Umbilical cord (tissue), 2 donors: Measurements from ENCODE around the gene RFC1. TPM values are rescaled to one million over a fixed set of nuclear protein-coding genes. Genes with fewer than 3 reads are reported as not detected.
"Not testable (repeated sequence)": the region's sequence is repeated elsewhere in the genome, so short reads cannot be mapped to it uniquely, and the experiment has no call there.

ENCODE experiments used
- DNase-seq: peaks from one replicate; pipeline ENCODE4 v3.0.0-alpha.2; 2015; ENCODE audit warnings: low spot score
- total RNA-seq: library from RNA; depleted of rRNA; stranded (reverse); fragments of >200 nt; gene quantifications from one replicate; pipeline ENCODE4 v1.2.3, GENCODE V29; 2014; ENCODE audit warnings: low replicate concordance; ENCODE audit not compliant: insufficient read depth

Gene RFC1
- total RNA-seq, 1 donor from 2014 or later, result 45.5 TPM

DNA sequence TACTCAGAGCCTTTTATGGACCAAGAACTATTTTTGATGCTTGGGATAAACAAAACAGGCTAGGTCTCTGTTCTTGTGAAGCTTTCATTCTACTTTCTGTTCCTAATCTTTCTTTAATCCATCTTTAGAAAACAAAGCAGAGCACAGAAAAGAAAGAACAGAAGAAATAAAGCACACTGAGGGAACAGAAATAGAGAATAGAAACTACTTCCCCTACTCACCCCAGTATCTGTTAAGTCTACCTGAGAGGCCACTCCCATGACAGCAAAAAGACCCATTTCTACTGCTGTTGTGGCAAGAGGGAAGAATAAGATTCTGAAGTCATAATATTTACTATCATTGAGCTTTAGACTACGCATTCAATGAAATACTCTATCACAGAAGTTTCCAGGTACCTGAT, 9.2 kb downstream of the RFC1 start:
- DNase-seq, result no peak

DNA sequence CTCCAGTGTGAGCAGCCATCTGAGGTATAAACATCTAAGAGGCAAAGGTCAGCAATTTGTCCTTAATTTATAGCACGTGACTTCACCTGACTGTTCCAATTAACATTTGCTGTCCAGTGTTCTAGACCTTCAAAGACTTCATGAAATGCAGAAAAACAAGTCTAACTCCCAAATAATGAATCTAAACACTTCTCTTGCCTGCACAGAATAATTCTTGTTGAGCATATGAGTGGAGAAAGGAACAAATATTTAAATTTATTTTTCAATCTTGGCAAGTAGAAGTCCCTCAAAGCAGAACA, 12.0 kb downstream of the RFC1 start:
- DNase-seq, result peak; percentile 13

DNA sequence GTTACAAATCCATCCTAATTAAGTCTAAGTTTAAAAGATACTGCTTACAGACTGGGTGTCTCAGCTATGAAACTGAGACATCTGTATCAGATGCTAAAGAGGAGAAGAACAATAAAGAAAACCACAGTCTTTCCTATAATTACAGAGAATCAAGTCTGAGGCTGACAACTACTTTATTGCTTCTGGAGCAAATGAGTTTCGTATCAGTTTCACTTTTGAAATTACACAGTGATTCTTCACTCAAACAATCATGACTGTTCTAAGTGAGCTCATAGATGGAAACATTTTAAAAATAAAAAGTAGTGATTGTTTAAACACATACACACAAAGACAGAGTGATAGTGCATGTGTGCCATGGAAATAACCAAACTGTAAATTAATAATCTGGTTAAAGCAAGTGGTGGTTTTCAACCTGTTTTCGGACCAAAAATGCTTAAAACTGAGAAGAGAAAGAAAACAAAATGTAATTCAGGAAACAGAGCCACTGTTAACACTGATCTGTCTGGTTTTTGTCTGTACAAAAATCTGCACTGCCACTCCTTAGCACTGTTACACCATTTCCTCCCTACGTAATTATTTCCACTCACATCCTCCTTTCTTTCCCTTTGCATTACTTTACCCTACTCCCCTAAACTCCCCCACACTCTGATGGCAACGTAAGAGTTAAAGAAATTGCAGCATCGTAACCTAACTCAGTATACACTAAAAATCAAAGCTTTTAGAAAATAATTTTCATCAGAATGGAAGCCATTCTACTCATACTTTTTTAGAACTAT, 12.5 kb downstream of the RFC1 start:
- peak; percentile 43 for DNase-seq

DNA sequence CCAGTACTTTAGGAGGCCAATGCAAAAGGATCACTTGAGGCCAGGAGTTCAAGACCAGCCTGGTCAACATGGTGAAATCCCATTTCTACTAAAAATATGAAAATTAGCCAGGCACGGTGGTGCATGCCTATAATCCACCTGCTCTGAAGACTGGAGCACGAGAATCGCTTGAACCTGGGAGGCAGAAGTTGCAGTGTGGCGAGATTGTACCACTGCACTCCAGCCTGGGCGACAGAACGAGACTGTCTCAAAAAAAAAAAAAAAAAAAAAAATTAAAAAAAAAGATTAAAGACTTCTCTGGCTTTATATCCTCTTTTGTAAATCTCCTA, 13.0 kb downstream of the RFC1 start:
- not testable (repeated sequence) for DNase-seq

DNA sequence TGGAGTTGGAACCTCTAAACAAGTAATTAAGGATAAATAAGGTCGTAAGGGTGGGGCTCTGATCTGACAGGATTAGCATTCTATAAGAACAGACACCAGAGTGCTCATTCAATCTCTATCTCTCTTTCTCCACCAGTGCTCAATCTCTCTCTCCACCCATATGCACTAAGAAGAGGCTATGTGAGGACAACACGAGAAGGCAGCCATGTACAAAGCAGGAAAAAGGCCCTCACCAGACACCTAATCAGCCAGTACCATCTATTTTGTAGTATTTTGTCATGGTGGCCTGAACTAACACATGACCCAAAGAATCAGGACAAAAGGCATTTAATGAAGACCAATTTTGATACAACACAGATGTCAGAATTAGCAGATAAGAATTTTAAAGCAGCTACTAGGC, 16.8 kb downstream of the RFC1 start:
- no peak for DNase-seq

DNA sequence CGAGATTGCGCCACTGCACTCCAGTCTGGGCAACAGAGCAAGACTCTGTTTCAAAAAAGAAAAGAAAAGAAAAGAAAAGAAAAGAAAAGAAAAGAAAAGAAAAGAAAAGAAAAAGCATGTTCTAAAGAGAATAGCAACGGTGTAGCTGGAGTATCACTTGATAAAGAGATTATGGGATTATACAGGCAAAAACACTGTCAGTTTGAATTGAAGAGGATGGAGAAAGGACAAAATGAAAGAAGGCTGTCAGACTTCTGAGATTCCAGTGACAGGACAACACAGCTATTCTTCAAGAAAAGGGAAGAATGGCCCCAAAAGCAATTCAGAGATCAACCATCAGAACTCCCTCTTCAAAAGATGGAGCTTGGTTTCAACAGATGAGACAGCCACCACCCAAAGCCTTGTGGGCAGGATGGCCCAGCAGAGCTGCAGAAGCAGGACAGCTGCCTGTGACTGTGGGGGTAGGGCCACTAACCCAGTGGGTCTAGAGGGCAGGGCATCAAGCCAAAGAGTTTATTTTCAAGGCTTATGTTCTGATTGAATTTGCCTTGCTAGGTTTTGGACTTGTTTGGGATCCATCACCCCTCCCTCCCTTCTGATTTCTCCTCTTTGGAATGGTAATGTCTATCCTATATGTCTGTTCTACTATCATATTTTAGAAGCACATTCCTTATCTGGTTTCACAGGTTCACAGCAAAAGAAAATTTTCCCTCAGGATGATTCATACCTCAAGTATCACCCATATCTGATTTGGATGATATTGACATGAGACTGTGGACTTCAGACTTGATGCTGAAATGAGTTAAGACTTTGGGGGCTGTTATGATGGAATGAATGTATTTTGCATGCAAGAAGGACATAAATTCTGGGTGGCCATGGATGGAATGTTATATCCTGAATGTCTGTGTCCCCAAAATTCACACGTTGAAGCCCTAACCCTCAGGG, 17.5 kb downstream of the RFC1 start:
- no peak for DNase-seq

DNA sequence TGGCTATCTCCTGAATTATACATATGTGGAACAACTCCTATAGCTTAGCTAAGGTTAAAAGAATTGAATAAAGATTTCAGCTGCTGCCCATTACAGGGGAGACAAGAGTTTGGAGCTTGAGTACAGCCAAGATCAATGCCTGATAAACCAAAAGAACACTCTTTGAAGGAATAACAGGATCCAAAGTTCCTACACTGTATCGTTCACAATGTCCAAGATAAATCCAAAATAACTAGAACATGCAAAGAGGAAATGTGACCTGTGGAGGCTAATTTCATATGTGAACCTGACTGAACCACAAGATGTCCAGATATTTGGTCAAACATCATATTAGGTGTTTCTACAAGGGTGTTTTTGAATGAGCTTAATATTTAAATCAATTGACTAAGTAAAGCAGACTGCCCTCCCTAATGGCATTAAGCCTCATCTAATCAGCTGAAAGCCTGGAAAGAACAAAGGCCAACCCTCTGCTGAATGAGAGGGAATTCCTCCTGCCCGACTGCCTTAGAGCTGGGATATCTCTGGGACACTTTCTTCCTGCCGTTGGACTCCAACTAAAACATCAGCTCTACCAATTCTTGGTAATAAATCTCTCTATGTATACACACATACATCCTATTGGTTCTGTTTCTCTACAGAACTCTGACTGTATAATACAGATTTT, 19.2 kb downstream of the RFC1 start:
- no peak for DNase-seq

DNA sequence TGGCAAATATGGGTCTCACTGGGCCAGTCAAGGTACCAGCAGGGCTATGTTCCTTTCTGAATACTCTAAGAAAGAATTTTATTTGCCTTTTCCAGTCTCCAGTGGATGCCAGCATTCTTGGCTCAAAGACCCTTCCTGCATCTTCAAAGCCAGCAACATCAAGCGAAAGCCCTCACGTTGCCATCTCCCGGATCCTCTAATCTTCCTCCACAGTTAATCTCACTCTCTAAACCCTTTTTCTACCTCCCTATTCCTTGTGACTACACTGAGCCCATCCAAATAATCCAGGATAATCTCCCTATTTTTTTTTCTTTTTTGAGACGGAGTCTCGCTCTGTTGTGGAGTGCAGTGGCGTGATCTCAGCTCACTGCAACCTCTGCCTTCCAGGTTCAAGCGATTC, 23.4 kb downstream of the RFC1 start:
- DNase-seq, result no peak

DNA sequence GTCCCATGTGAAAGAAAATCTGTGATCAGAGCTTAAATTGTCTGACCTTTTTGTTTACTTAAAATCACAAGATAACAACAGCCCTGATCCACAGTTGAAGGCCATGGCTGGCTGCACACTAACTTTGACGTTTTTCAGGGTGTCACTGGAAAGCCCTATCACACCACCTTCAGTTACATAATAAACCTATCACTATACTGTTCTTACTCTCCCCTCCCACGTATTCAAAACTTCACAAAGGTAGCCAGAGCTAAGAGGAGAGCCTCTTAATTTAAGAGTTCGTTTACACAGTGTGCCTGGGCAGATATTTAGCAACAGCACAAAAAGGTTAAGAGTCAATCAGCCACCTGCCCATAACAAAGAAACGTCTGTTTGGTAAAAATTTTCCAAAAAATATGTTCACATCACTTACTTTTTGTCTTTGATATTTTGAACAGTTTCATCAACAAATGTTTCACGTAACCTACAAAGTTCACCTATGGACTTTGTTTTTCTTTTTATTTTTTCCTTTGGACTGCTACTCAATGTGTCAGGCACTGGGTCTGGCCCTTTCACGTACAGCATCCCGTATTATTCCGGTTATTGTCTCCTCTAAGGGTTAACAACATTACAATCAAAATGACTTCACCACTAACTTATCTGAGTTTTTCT, 25.0 kb downstream of the RFC1 start:
- no peak for DNase-seq

DNA sequence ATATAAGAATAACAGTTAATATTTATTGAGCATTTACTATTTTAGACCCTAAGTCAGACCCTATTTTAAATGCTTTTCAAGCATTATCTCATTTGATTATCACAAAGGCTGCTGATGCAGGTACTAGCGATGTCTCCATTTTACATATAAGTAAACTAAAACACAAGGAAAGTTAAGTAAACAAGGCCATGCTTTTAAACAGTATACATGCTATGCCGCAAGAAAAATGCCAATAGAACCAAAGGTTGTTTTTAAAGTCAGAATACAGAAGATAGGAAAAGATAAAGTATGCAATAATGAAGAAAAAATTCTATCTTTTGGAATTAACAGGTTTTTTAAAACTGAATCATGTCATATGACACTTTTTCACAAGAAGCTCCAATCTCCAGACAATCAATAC, 26.2 kb downstream of the RFC1 start:
- DNase-seq, result no peak

DNA sequence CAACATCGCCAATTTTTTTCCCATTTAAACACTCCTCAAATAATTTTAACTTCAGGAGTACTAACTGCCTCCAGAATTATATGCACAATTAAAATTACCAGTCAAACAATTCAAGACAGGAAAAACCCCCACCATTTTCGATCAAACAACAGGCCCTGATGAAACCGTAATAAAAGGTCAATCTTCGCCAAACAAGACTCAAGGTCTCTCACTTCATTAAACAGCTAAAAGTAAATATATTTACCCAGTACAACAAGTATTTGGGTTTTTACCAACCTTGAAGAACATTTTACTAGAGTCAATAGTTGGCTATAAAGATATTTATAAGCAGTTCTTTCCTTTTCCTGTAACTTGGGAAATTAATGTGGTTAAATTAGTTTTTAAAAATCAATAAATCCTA, 28.3 kb downstream of the RFC1 start:
- no peak for DNase-seq

DNA sequence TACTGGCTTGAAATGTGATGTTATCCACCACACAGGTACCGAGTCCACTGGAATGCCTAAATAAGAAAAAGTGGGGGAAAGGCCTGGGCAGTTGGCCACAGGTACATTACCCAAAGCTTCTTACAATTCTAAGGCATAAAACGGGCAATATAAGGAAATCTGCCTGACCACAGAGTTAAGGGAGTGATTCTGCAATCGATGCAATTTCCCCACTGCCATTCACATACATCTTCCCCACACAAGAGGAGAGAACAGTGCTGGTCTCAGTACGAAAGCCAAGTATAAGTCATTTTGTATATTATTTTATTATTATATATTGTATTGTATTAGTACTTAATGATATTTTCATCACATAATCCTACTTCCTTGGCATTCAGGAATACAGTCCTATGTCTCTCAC, 30.6 kb downstream of the RFC1 start:
- DNase-seq, result no peak

DNA sequence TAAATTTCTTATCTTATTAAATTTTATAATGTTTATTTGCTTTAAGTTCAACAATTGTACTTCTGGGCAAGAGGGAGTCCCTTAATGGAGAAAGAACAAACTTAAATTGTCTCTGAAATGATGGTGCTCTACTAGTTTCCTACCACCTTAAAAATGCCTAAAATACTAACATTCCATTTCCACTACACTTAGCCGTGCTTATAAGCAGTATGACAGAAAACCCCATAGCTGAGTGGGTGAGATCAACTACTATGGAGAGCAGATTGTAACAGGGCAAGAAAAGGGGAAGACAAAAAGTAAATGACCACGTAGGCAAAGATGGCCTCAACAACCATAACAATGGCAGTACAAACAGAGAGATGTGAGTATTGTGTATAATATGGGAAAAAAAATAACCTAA, 35.0 kb downstream of the RFC1 start:
- DNase-seq, result no peak

DNA sequence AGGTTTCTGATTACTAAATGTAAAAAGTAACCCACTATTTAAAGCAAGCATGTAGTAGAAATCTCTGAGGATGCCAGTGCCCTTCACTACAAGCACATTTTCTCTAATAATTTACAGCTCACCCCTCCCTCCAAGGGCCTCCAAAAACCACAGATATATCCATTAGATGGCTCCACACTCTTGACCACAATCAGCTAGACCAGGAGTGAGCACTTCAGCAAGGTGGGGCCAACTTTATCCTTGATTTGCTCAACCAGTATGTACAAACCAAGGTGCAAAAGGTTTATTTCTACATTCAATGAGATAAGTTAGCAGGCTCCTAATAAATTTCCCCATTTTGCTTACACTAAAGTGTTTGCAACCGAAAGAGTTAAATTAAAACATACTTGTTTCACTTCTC, 35.8 kb downstream of the RFC1 start:
- DNase-seq, result no peak

DNA sequence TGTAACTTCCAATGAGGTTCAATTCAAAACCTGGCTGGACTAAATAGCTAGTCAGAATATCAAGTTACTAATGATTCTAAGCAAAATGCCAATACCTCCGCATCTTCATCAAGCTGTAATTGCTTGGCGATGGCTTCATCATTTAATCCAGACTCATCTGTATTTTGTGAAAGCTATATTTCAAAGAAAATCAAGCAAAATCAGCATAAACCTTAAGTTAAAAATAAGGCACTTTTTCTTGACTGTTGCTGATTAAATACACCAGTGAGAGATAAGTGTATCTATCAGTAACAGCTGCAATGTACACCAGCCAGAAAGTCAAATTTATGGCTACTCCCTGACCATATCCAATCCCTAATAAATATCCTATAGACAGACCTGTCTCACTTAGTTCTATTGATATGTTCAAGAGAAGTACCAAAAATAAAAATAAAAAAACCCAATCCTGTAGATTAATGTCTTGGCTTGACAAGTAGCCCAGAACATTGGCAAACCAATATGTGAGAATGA, 39.6 kb downstream of the RFC1 start:
- no peak for DNase-seq

DNA sequence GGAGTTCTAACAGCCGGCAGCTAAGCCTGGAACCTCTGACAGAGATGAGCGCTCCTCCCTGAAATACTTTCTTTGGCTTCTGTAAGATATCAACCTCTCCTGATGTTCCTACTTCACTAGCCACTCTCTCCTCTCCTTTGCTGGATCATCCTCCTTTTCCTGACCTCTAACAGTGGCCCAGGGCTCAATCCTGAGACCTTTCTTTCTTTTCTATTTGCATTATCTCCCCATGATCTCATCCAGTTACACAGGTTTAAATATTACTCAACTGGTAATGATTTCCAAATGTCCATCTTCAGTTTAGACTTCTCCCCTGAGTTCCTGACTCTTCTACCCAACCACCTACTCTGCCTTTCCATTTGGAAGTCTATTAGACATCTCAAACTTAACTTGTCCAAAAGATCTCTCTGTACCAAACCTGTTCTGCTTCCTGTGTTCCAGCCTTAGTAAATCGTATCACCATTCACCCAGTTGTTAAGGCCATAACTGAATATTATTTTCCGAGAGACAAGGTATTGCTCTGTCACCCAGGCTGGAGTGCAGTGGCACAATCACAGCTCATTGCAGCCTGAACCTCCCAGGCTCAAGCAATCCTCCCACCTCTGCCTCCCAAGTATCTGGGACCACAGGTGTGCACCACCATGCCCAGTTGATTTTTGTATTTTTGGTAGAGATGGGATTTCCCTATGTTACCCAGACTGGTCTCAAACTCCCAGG, 41.1 kb downstream of the RFC1 start:
- DNase-seq, result no peak

DNA sequence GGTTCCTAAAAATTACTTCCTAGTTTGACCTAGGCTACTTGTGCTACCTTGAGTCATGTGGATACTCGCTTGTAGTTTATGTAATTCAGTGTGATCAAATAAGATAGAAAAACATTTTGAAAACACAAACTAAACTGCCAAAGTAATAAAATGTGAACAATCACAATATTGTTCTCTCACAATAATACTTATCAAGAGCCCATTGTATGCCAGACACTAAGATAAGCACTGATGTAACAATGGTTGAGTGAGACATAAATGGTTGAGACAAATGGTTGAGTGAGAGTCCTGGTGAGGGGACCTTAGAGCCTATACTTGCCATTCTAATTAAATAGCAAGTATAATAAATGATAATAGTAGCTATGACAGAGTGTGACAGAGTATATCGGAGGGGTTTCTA, 41.7 kb downstream of the RFC1 start:
- DNase-seq, result no peak

DNA sequence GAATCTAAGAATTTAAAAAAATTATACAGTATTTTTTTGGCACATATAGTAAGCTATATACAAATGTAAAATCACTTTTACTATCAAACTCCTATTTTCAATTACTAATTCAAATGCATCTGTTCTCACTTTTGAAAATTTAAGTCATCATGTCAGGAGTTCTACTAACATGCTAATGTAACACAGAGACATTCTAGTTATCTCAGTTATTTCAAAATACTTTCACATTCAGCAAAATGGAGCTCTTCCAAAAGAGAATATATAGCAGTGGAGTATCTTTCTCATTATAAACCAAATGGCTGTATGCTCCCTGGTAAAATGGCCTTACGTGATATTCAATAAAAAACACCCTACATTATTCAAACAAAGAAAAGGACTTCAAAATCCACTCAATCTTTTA, 42.3 kb downstream of the RFC1 start:
- DNase-seq, result peak; percentile 8

DNA sequence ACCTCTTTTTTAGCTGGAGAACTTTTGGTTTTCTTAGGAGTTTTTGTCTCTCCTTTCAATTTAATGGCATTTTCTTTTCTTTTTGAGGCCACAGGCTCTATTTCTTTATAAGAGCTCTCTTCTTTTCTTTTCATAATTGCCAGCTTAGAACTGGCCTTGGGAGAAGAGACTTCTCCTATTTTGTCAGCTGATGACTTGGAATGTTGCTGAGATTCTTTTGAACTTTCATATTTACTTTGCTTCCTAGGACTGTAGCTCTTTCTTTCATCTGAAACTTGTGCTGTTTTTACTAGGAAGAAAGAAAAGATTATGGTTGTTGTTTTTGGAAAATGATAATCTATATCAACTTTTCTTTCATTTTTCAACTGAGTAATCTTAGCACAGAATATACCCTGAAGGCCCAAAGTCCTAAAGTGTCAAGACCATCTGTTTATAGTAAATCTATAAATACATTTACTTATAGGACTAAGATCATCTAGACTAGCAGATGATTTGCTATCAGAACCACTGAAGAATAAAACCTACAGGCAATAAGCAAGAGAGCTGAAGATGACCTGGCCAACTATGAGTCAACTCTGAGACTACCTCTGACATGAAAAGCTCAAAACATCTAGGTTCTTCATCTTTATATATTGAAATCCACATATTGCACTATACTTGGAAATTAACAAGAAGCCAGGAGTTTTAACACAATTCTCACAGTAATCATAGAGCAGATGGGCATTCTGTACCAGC, 45.6 kb downstream of the RFC1 start:
- DNase-seq, result no peak

DNA sequence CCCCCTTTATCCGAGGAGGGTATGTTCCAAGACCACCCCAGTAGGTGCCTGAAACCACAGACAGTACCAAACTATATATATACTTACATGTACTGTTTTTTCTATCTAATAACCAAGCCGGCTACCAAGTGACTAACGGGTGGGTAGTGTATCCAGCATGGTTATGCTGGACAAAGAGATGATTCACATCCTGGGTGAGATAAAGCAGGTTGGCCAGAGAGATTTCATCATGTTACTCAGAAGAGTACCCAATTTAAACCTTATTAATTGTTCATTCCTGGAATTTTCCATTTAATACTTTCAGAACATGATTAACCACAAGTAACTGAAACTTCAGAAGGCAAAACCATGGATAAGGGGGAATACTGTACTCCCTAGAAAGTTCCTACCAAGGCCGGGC, 46.5 kb downstream of the RFC1 start:
- DNase-seq, result no peak

DNA sequence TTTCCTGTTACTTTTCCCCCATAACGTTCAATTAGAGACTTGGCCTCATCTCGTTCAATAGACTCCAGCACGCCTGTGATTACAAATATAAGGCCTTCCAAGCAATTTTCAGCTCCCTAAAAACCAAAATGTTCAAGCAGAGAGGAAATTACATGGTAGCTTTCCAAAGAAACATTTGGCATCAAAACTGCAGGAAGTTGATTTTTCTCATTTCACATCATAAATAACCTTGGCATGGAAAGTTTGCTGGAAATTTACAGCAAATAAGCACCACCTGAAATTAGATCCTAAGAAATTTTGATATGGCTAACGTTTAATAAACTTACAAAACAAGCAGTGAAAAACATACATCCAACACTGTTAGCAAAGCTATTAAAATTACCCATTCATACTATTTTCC, 53.3 kb downstream of the RFC1 start:
- DNase-seq, result no peak
